ENCODE results near the gene SEC14L3.
A peak's percentile ranks its signal among the peaks of the same experiment; 100 is the strongest.

SEC14L3 gene

GRCh38 chr22:30497466-30498150 lies 25.8 kb upstream of the SEC14L3 start:
- DNase-seq (ENCODE audit: low spot score) (no peak), ATAC-seq (ENCODE audit: low read depth) (no peak)
- Histone ChIP-seq H3K27me3 (ENCODE audit: insufficient read depth, poor library complexity, severe bottlenecking) (no peaks in the 10 kb centered on the region), H3K4me3 (ENCODE audit: severe bottlenecking) (no peak overlapping the region), H3K36me3 (ENCODE audit: low read depth) (no peaks in the 10 kb centered on the region), H3K4me1 (ENCODE audit: insufficient read depth, poor library complexity, severe bottlenecking) (no peaks in the 10 kb centered on the region), H3K9me3 (ENCODE audit: severe bottlenecking) (no peaks in the 10 kb centered on the region), H3K27ac (ENCODE audit: poor library complexity, severe bottlenecking) (no peak overlapping the region)
- TF ChIP-seq CTCF (IDR thresholded peaks at IDR 0.05; ENCODE audit: poor library complexity, severe bottlenecking) = no peak

GRCh38 chr22:30495041-30495784 lies 23.4 kb upstream of the SEC14L3 start:
- ATAC-seq (ENCODE audit: low read depth) (no peak), DNase-seq (ENCODE audit: low spot score) (no peak)
- no peaks in the 10 kb centered on the region for H3K9me3 ChIP-seq (ENCODE audit: severe bottlenecking)
- no peaks in the 10 kb centered on the region for H3K36me3 ChIP-seq (ENCODE audit: low read depth)
- no peak overlapping the region for H3K27ac ChIP-seq (ENCODE audit: poor library complexity, severe bottlenecking)
- H3K27me3 ChIP-seq (ENCODE audit: insufficient read depth, poor library complexity, severe bottlenecking) = no peaks in the 10 kb centered on the region
- no peaks in the 10 kb centered on the region for H3K4me1 ChIP-seq (ENCODE audit: insufficient read depth, poor library complexity, severe bottlenecking)
- no peak overlapping the region for H3K4me3 ChIP-seq (ENCODE audit: severe bottlenecking)
- no peak for TF ChIP-seq CTCF (IDR thresholded peaks at IDR 0.05; ENCODE audit: poor library complexity, severe bottlenecking)

- Histone ChIP-seq H3K27me3 (ENCODE audit: insufficient read depth, poor library complexity, severe bottlenecking) (no peaks in the 10 kb centered on the region), H3K36me3 (ENCODE audit: low read depth) (no peaks in the 10 kb centered on the region)
- no peak for TF ChIP-seq CTCF (IDR thresholded peaks at IDR 0.05; ENCODE audit: poor library complexity, severe bottlenecking)
Observed at GRCh38 chr22:30492144-30492543, 20.3 kb upstream of the SEC14L3 start.

GRCh38 chr22:30491381-30491780 lies 19.6 kb upstream of the SEC14L3 start:
- DNase-seq (ENCODE audit: low spot score) (no peak), ATAC-seq (ENCODE audit: low read depth) (no peak)
- no peak for TF ChIP-seq CTCF (IDR thresholded peaks at IDR 0.05; ENCODE audit: poor library complexity, severe bottlenecking)
- no peaks in the 10 kb centered on the region for H3K9me3 ChIP-seq (ENCODE audit: severe bottlenecking)
- H3K27ac ChIP-seq (ENCODE audit: poor library complexity, severe bottlenecking) = no peak overlapping the region
- H3K27me3 ChIP-seq (ENCODE audit: insufficient read depth, poor library complexity, severe bottlenecking) = no peaks in the 10 kb centered on the region
- H3K4me1 ChIP-seq (ENCODE audit: insufficient read depth, poor library complexity, severe bottlenecking) = no peaks in the 10 kb centered on the region
- H3K4me3 ChIP-seq (ENCODE audit: severe bottlenecking) = no peak overlapping the region
- H3K36me3 ChIP-seq (ENCODE audit: low read depth) = no peaks in the 10 kb centered on the region

More at GRCh38 chr22:30492144-30492543, 20.3 kb upstream of the SEC14L3 start:
- H3K4me1 ChIP-seq (ENCODE audit: insufficient read depth, poor library complexity, severe bottlenecking) = no peaks in the 10 kb centered on the region
- no peak overlapping the region for H3K4me3 ChIP-seq (ENCODE audit: severe bottlenecking)
- H3K9me3 ChIP-seq (ENCODE audit: severe bottlenecking) = no peaks in the 10 kb centered on the region
- no peak for DNase-seq (ENCODE audit: low spot score)
- H3K27ac ChIP-seq (ENCODE audit: poor library complexity, severe bottlenecking) = no peak overlapping the region
- ATAC-seq (ENCODE audit: low read depth) = no peak

- H3K27me3 ChIP-seq (ENCODE audit: insufficient read depth, poor library complexity, severe bottlenecking) = no peaks in the 10 kb centered on the region
- no peaks in the 10 kb centered on the region for H3K36me3 ChIP-seq (ENCODE audit: low read depth)
- H3K4me1 ChIP-seq (ENCODE audit: insufficient read depth, poor library complexity, severe bottlenecking) = no peaks in the 10 kb centered on the region
- no peaks in the 10 kb centered on the region for H3K9me3 ChIP-seq (ENCODE audit: severe bottlenecking)
- H3K4me3 ChIP-seq (ENCODE audit: severe bottlenecking) = no peak overlapping the region
- ATAC-seq (ENCODE audit: low read depth) (no peak), DNase-seq (ENCODE audit: low spot score) (no peak)
- TF ChIP-seq CTCF (IDR thresholded peaks at IDR 0.05; ENCODE audit: poor library complexity, severe bottlenecking) = peak; percentile 22
- H3K27ac ChIP-seq (ENCODE audit: poor library complexity, severe bottlenecking) = no peak overlapping the region
Observed at GRCh38 chr22:30490399-30490798, 18.6 kb upstream of the SEC14L3 start.
